ACC112 (cell line): ENCODE results near the gene CCDC85B.

ENCODE experiments used
- H2AFZ ChIP-seq: fragments of 200-600 bp; sonication (generic); one replicate; pipeline ENCODE4 v1.6.0; 2017; ENCODE audit warnings: antibody characterized with exemption, low read length; ENCODE audit not compliant: unreplicated experiment
- H3K27ac ChIP-seq: fragments of 200-600 bp; sonication (generic); 2 replicates; pipeline ENCODE4 v1.5.1; 2014; ENCODE audit warnings: low read depth, mild to moderate bottlenecking, antibody characterized with exemption, low read length, moderate library complexity
- H3K27me3 ChIP-seq: fragments of 200-600 bp; sonication (generic); 2 replicates; pipeline ENCODE4 v1.6.1; 2014; ENCODE audit warnings: mild to moderate bottlenecking, antibody characterized with exemption, low read length, moderate library complexity, mixed read lengths; ENCODE audit not compliant: insufficient read depth
- H3K36me3 ChIP-seq: fragments of 200-600 bp; sonication (generic); 2 replicates; pipeline ENCODE4 v1.6.1; 2016; ENCODE audit warnings: mild to moderate bottlenecking, antibody characterized with exemption, low read length, moderate library complexity, mixed read lengths; ENCODE audit not compliant: insufficient read depth
- H3K4me1 ChIP-seq: fragments of 200-600 bp; sonication (generic); one replicate; pipeline ENCODE4 v1.6.1; 2016; ENCODE audit warnings: low read length, mixed read lengths; ENCODE audit not compliant: insufficient read depth, unreplicated experiment, control insufficient read depth
- H3K4me3 ChIP-seq: fragments of 200-600 bp; sonication (generic); 2 replicates; pipeline ENCODE4 v1.5.1; 2014; ENCODE audit warnings: mild to moderate bottlenecking, low read depth, low read length
- H3K79me2 ChIP-seq: fragments of 200-600 bp; sonication (generic); one replicate; pipeline ENCODE4 v1.6.0; 2016; ENCODE audit warnings: low read length; ENCODE audit not compliant: control insufficient read depth, unreplicated experiment, insufficient read depth

CCDC85B gene

DNA sequence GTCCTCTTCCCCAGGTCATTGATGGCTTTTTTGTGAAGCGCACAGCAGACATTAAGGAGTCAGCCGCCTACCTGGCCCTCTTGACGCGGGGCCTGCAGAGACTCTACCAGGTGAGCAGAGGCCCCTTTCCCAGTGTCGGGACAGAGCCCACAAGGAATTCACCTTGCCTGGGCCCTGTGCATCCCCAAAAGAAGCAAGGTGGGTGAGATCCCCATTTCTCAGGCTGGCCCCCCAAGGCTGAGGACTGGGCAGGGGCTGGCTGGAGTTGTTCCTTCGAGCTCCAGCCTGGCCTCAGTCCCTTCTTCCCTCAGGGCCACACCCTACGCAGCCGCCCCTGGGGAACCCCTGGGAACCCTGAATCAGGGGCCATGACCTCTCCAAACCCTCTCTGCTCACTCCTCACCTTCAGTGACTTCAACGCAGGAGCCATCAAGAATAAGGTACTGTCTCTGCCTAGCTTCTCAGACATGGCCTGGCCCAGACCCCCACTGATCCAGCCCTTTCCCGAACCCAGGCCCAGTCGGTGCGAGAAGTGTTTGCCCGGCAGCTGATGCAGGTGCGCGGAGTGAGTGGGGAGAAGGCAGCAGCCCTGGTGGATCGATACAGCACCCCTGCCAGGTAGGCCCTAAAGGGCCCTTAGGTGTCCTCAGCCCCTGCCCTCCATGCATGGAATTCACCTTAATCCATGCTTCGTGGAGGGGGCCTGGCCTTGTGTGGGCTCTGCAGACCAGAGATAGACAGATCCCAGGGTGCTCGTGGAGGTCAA is 25.6 kb upstream of the CCDC85B start:
- Histone ChIP-seq H3K4me1 (peaks cover 20% of the 10 kb centered on the region), H3K79me2 (peaks cover 21% of the 10 kb centered on the region), H3K27ac (no peak overlapping the region), H2AFZ (no peak overlapping the region), H3K27me3 (no peaks in the 10 kb centered on the region), H3K4me3 (no peak overlapping the region), H3K36me3 (peaks cover 26% of the 10 kb centered on the region; the same call in 1 of the 2 replicates)

DNA sequence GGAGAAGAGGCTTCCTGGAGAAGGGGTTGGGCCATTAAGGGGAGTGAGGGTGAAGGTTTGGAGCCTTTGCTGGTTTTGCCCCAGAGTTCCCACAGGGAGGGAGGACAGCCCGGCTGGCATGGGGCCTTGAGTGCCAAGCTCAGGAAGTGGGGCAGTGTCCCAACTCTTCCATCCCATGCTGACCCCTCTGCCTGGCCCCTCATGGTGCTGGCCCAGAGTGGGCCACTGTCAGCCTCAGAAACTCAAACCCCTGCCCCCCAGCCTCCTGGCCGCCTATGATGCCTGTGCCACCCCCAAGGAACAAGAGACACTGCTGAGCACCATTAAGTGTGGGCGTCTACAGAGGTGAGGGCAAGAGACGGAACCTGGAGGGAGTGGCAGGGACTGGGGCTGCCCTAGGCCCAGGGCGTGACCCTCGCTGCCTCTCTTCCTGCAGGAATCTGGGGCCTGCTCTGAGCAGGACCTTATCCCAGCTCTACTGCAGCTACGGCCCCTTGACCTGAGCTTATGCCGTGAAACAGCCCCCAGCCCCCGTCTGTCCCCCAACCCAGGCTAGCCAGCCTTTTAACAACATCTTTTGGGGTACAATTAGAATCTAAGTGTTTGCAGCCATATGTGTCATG is 24.8 kb upstream of the CCDC85B start:
- H3K4me1 ChIP-seq = peaks cover 26% of the 10 kb centered on the region
- H3K36me3 ChIP-seq = peaks cover 26% of the 10 kb centered on the region; the same call in 1 of the 2 replicates
- H3K27ac ChIP-seq = no peak overlapping the region
- no peak overlapping the region for H3K4me3 ChIP-seq
- peaks cover 22% of the 10 kb centered on the region for H3K79me2 ChIP-seq
- H3K27me3 ChIP-seq = no peaks in the 10 kb centered on the region
- no peak overlapping the region for H2AFZ ChIP-seq

DNA sequence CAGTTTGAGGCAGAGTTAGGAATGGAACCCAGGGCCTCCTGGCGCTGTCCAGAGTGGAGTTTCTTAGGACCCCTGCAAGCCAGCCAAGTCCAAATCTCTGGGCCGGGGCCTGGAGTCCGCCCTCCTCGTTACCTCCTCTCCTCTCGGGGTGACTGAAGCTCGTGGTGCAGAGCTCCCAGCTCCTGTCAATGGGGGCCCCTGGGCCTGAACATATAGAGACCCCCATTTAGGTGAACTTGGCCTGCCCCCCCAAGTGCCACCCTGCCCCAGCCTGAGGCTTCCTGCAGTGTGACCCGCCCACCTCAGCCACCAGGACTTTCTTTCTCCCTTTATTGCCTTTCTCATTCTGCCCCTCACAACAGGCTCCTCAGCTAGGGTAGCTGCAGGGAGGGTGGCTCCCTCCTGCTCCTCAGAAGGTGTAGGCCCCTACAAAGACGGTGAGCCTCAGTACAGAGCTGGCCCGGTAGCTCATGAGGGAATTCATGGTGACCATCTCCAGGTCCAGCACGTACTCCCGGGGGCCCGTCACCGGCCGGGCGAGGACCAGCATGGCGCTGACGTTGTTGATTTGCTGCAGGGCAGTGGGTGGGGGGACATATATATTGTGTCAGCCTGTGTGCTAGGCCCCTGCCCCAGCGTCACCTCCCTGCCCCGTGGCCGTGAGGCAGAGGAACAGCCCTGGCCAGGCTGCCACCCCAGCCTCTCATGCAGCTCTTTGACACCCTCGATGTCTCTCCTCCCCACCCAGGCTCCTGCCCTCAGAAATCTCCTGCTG is 23.8 kb upstream of the CCDC85B start:
- Histone ChIP-seq H3K4me1 (peaks cover 33% of the 10 kb centered on the region), H3K36me3 (peaks cover 26% of the 10 kb centered on the region; the same call in 1 of the 2 replicates), H3K79me2 (peaks cover 26% of the 10 kb centered on the region), H3K4me3 (no peak overlapping the region), H3K27me3 (no peaks in the 10 kb centered on the region), H2AFZ (no peak overlapping the region), H3K27ac (no peak overlapping the region)

DNA sequence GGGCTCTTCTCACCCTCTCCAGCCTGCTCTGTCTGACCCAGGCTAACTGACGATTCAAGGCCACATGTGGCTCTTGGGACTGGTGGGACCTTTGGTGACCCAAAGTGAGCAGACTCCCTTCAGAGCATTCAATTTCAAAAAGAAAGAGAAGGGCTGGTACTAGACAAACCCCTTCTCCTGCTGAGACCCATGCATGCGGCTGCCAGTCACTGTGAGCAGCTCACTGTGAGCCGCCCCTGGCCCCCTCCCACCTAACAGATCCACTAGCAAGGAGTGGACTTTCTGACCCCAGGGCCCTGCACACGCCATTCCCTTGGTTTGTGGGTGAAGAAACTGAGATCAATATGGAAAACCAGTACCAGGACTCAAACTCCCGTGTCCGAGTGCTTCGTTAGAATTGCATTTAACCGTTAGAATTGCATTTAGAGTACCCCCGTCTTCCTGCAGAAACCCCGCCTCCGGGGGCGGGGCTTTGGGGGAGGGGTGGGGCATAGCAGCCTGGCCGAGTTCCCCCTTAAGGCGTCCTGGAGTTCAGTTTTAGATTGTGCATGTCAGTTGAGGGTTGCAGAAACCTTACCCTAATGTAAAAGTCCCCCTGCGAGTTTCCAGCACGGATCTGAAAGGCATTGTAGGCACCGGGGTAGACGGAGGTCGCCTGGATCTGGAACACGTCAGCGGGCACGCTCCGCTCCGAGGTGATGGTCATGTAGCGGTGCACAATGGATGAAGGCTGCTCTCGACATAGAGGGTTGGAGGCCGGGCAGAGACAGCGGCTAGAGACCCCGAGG is 23.0 kb upstream of the CCDC85B start:
- Histone ChIP-seq H3K27me3 (no peaks in the 10 kb centered on the region), H3K27ac (no peak overlapping the region), H3K79me2 (peaks cover 26% of the 10 kb centered on the region), H3K36me3 (peaks cover 26% of the 10 kb centered on the region; the same call in 1 of the 2 replicates), H2AFZ (no peak overlapping the region), H3K4me3 (no peak overlapping the region), H3K4me1 (peaks cover 28% of the 10 kb centered on the region)

DNA sequence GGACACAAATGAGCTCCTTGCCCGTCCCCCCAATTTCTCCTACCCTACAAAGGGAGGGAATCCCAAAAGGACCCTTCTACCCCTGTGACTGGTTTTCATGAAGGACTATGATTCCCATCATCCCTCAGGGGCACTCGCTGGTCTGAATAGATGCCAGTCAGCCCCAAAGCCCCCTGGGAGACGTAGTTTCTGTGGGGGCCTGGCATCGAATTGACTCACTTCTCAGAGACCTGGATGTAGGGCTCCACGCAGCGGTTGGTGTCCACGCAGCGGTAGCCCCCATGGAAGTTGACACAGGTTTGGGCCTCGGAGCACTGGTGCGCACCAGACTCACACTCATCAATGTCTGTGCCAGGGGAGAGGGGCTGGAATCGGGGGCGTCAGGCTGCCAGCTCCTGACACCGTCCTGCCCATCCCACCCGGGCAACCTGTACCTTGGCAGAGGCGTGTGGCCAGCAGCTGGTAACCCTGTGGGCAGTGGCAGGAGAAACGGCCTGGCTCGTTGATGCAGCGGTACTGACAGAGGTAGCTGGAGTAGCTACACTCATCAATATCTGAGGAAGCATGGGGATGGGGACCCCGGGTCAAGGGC is 22.3 kb upstream of the CCDC85B start:
- H3K4me1 ChIP-seq = peaks cover 25% of the 10 kb centered on the region
- H3K36me3 ChIP-seq = peaks cover 26% of the 10 kb centered on the region; the same call in 1 of the 2 replicates
- H3K79me2 ChIP-seq = peaks cover 20% of the 10 kb centered on the region
- no peak overlapping the region for H2AFZ ChIP-seq
- no peak overlapping the region for H3K4me3 ChIP-seq
- H3K27me3 ChIP-seq = no peaks in the 10 kb centered on the region
- no peak overlapping the region for H3K27ac ChIP-seq

DNA sequence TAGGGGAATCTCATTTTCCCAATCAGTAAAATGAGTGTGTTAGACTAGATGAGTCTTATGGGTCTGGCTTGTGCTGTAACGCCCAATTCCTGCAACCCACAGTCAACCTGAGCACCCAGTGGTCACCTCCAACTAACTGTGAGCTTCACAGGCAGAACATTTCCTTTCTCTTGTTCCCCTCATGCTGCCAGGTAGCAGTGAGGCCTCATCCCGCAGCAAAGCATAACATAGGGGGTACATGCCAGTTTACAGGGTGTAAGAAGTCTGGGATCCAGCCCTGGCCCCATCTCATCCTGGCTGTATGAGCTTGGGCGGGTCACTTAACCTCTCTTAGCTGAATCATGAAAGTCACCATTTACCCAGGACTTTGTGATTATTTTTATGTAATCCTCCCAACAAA is 21.6 kb upstream of the CCDC85B start:
- H3K4me1 ChIP-seq = peaks cover 27% of the 10 kb centered on the region
- H3K79me2 ChIP-seq = peaks cover 17% of the 10 kb centered on the region
- peaks cover 26% of the 10 kb centered on the region; the same call in 1 of the 2 replicates for H3K36me3 ChIP-seq
- no peak overlapping the region for H2AFZ ChIP-seq
- H3K27ac ChIP-seq = no peak overlapping the region
- no peaks in the 10 kb centered on the region for H3K27me3 ChIP-seq
- H3K4me3 ChIP-seq = no peak overlapping the region

DNA sequence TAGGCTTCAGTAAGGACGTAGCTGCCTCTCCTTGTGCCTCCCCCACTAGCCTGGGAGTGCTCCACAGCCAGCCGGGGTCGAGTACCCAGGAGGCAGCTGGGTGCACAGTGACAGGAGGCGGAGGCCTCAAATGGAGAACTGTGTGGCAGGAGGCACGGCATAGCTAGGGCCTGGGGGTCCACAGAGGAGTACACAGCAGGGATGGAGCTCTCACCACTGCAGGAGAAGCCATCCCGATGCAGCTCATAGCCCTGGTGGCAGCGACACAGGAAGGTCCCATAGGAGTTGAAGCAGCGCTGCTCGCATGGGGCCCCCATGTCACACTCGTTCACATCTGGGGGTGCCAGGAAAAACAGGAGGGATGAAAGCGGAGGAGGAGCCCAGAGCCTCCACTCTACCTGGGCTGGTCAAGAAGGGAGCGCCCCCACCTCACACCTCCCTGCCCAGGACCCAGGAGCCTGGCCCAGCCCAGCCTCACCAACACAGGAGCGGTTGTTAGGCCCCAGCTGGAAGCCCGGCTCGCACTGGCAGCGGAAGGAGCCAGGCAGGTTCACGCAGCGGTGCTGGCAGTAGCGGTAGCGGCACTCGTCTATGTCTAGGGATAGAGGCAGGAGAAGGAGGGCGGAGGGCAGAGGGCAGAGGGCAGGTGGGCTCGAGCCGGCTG is 20.7 kb upstream of the CCDC85B start:
- no peak overlapping the region; the same call in 1 of the 2 replicates for H3K4me3 ChIP-seq
- no peak overlapping the region for H3K27ac ChIP-seq
- H3K27me3 ChIP-seq = no peaks in the 10 kb centered on the region
- peaks cover 27% of the 10 kb centered on the region for H3K4me1 ChIP-seq
- peaks cover 17% of the 10 kb centered on the region for H3K79me2 ChIP-seq
- H2AFZ ChIP-seq = no peak overlapping the region
- peaks cover 20% of the 10 kb centered on the region; the same call in 1 of the 2 replicates for H3K36me3 ChIP-seq

DNA sequence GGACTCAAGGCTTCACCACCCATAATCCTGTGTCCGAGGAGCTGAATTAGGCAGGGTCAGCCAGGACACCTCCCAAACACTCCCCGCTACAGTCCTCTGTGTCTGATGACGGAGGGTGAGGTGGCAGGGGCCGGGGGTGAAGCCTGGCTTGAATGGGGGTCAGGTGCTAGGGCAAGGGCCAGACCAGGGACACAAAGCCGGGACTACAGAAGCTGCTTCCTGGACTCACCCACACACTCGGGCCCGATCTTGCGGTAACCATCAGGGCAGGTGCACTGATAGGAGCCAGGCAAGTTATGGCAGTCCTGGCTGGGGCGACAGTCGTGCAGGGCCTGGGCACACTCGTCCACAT is 20.2 kb upstream of the CCDC85B start:
- Histone ChIP-seq H3K27me3 (no peaks in the 10 kb centered on the region), H2AFZ (no peak overlapping the region), H3K36me3 (peaks cover 20% of the 10 kb centered on the region; the same call in 1 of the 2 replicates), H3K4me3 (peak overlapping the region; percentile 73), H3K27ac (no peak overlapping the region), H3K4me1 (peaks cover 27% of the 10 kb centered on the region), H3K79me2 (peaks cover 17% of the 10 kb centered on the region)

DNA sequence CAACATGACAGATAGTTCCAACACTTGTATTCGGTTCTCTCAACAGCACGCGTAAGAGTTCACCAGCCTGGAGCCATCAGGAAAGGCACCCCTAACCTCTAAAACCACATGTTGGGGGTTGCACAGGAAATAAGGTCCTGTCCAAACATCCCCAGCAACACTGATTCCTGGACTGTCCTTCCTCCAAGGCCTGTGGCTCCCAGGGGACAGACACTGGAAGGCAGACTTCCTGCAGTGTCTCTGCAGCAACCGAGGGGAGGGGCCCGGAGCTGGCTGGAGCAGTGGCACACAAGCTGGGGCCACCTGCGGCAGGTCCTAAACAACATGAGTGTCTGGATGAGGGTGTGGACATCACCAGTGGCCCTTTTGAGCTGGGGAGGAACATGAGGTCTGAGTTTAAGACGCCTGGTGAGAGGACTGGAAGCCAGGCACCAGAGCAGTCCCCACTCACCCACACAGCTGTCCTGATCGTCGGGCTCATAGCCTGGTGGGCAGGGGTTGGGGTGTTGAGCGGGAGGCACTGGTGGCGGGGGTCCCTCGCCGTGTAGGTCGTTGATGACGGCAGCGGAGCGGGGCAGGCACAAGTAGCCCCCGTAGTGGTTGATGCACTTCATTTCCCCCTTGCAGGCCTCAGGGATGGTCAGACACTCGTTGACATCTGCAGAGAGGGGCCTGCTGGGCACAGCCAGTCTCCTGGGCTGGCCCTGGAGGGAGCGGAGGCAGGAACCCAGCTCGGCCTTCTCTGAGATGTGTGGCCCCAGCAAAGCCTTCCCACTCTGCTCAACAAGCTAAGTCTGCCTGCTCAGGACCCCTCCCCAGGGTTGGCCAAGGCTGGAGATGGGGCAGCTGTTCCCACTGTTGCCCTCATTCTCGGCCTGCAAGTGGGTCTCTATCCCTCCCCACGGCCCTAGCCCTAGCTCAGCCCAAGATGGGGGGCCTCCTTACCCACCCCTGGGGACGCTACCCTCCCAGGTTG is 19.5 kb upstream of the CCDC85B start:
- Histone ChIP-seq H3K4me3 (peak overlapping the region; percentile 73), H3K4me1 (peaks cover 27% of the 10 kb centered on the region), H3K36me3 (peaks cover 17% of the 10 kb centered on the region; the same call in 1 of the 2 replicates), H3K27ac (peak overlapping the region; percentile 40; the same call in 1 of the 2 replicates), H3K79me2 (peaks cover 17% of the 10 kb centered on the region), H2AFZ (no peak overlapping the region), H3K27me3 (no peaks in the 10 kb centered on the region)
